Neuron (in vitro differentiated cells): ENCODE results near the gene HOXA4.

Experiments
- H2AFZ ChIP-seq: one replicate; pipeline ENCODE4 v1.6.1; 2013; ENCODE audit warnings: low read depth, mild to moderate bottlenecking, inconsistent platforms, low read length, moderate library complexity
- H3K27me3 ChIP-seq: one replicate; pipeline ENCODE4 v1.6.1; 2013; ENCODE audit warnings: low read length; ENCODE audit not compliant: insufficient read depth
- H3K36me3 ChIP-seq: one replicate; pipeline ENCODE4 v1.6.1; 2013; ENCODE audit warnings: low read length; ENCODE audit not compliant: insufficient read depth
- H3K4me1 ChIP-seq: one replicate; pipeline ENCODE4 v1.6.1; 2013; ENCODE audit warnings: low read length; ENCODE audit not compliant: insufficient read depth
- H3K4me3 ChIP-seq: 2 replicates; pipeline ENCODE4 v1.5.1; 2013; ENCODE audit warnings: mild to moderate bottlenecking, low read length, moderate library complexity
- H3K9me3 ChIP-seq: one replicate; pipeline ENCODE4 v1.6.1; 2013; ENCODE audit warnings: low read length

Gene HOXA4

DNA sequence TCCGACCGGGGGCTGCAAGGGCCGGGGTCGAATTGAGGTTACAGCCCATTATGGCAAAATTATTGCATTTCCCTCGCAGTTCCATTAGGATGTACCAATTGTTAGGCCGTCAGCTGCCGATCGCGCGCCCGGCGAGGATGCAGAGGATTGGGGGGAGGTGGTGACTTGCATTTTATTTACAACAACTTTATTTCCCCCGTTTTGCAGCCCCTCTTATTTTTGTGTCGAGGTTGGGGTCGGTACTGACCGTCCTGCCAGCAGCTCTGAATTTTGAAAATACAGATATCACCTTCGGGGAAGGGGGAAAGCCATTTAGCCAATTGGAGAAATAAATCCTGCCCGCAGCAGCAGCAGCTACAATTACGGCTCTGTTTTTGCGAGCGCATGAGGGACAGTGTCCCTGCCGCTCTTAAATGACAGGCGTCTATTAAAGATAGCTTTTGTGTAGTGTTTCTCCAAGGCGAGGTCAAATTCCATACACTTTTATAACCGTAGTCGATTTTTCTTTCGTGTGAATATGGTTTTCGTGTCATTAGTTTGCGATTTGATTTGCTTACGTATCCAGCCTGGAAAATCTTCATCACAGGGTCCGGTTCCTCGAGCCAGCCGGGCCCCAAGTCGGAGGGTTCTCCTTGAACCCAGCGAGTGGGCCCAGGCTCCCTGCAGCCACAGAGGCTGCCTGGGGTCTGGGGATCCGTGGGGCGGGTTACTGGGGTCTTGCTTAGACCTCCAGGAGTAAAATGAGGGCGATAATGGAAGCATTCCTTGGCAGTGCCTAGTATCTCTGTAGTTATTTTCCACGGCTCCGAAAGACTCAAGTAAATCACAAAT, 13.6 kb upstream of the HOXA4 start:
- no peak overlapping the region for H2AFZ ChIP-seq
- peaks cover 6% of the 10 kb centered on the region for H3K9me3 ChIP-seq
- no peak overlapping the region for H3K4me3 ChIP-seq
- H3K27me3 ChIP-seq = peaks cover 99% of the 10 kb centered on the region
- H3K4me1 ChIP-seq = peaks cover 13% of the 10 kb centered on the region
- no peaks in the 10 kb centered on the region for H3K36me3 ChIP-seq

DNA sequence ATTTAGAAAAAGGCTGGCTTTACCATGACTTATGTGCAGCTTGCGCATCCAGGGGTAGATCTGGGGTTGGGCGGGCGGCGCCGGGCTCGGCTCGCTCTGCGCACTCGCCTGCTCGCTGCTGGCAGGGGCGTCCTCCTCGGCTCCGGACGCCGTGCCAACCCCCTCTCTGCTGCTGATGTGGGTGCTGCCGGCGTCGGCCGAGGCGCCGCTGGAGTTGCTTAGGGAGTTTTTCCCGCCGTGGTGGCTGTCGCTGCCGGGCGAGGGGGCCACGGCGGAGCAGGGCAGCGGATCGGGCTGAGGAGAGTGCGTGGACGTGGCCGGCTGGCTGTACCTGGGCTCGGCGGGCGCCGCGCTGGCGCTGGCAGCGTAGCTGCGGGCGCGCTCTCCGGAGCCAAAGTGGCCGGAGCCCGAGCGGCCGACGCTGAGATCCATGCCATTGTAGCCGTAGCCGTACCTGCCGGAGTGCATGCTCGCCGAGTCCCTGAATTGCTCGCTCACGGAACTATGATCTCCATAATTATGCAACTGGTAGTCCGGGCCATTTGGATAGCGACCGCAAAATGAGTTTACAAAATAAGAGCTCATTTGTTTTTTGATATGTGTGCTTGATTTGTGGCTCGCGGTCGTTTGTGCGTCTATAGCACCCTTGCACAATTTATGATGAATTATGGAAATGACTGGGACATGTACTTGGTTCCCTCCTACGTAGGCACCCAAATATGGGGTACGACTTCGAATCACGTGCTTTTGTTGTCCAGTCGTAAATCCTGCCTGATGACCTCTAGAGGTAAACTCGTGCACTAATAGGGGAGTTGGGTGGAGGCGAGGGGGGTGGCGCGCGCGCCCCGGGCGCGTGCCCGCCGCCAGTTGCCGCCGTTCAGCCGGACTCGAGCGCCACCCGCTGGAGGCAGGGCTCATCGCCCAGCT, 12.7 kb upstream of the HOXA4 start, which contains the start of gene HOXA5:
HOXA5 (minus strand) TSS at position 659 of the 927 bp plus-strand sequence; CDS start at position 585, 74 bp downstream.
- Histone ChIP-seq H3K4me1 (peaks cover 13% of the 10 kb centered on the region), H2AFZ (peak within 1 kb of the TSS; percentile 87), H3K4me3 (peak within 1 kb of the TSS; percentile 33), H3K27me3 (peaks cover 99% of the 10 kb centered on the region), H3K9me3 (peaks cover 6% of the 10 kb centered on the region), H3K36me3 (no peaks in the 10 kb centered on the region)

DNA sequence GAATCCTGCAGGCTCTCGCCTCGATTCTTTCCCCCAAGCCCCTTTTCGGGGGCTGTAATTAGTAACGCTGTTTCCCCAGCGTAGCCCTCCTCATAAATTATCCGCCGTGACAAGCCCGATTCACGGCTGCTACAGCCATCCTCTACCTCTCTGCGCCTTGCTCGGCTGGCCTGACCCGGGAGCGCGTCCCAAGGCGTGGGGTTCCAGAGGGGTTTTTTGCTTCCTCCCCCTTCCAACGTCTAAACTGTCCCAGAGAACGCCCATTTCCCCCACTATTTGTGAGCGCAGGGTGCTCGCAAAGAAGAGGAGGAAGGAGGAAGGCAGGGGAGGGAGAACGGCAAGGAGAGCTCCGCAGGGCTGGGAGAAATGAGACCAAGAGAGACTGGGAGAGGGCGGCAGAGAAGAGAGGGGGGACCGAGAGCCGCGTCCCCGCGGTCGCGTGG, 12.0 kb upstream of the HOXA4 start:
- peaks cover 100% of the 10 kb centered on the region for H3K27me3 ChIP-seq
- peaks cover 13% of the 10 kb centered on the region for H3K4me1 ChIP-seq
- no peak overlapping the region for H3K4me3 ChIP-seq
- H3K9me3 ChIP-seq = peaks cover 6% of the 10 kb centered on the region
- no peaks in the 10 kb centered on the region for H3K36me3 ChIP-seq
- H2AFZ ChIP-seq = peak overlapping the region; percentile 87

DNA sequence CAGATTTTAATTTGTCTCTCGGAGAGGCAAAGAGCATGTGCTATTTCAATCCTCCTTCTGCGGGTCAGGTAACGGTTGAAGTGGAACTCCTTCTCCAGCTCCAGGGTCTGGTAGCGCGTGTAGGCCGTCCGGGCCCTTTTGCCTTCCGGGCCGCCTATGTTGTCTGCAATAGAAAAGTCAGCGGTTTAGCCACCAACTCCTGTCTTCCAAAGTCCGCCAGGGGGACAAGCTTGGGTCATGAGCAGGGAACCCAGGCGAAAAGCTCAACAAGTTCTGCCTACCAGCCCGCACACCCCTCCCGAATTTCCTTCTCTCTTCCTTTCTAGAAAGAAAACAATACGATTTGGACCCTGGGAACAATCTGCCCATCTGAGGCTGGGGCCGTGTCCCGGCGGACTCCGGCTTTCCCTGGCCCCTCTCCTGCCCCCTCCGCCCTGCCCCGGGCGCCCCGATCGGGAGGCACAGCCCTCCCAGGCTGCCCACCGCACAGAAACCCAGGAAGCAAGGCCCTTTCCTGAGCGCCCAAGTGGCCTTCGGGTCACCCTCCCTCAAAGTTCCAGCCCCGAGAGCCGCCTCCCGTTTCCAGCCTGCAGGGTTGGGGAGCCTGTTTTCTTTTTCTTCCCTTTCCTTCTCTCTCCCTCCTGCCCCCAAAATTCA, 11.5 kb upstream of the HOXA4 start:
- Histone ChIP-seq H3K4me3 (no peak overlapping the region), H3K27me3 (peaks cover 100% of the 10 kb centered on the region), H3K36me3 (no peaks in the 10 kb centered on the region), H2AFZ (no peak overlapping the region), H3K4me1 (peaks cover 13% of the 10 kb centered on the region), H3K9me3 (peaks cover 6% of the 10 kb centered on the region)

DNA sequence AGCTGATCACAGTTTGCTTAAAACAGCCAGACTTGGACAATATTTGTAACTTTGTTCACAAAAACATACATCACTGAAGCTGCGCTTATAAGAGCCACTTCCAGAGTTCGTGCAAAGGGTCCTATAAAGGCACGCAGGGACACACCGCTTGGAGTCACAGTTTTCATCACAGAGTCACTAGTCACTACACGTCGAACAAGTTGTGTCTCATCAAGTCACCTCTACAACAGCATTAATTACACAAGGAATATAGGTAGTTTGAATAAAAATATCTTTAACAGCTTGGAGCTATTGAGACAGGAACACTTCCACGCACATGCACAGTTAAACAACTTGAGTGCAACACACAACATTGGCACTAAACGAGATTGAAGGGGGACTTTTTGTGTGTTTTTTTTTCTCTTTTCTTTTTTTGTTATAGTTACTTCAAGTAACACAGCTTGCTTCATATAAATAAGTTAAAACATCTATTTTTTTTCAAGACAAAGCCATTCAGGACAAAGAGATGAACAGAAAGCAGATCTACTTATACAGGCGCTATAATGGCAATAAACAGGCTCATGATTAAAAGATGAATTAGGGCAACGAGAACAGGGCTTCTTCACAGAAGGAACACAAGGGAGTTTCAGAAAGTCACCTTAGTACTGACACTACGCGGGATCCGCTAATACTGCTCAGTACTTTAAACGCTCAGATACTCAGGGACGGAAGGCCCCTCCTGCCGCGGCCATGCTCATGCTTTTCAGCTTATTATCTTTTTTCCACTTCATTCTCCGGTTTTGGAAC, 10.8 kb upstream of the HOXA4 start:
- Histone ChIP-seq H3K4me1 (peaks cover 13% of the 10 kb centered on the region), H3K27me3 (peaks cover 100% of the 10 kb centered on the region), H3K36me3 (no peaks in the 10 kb centered on the region), H2AFZ (no peak overlapping the region), H3K4me3 (no peak overlapping the region), H3K9me3 (peaks cover 3% of the 10 kb centered on the region)

DNA sequence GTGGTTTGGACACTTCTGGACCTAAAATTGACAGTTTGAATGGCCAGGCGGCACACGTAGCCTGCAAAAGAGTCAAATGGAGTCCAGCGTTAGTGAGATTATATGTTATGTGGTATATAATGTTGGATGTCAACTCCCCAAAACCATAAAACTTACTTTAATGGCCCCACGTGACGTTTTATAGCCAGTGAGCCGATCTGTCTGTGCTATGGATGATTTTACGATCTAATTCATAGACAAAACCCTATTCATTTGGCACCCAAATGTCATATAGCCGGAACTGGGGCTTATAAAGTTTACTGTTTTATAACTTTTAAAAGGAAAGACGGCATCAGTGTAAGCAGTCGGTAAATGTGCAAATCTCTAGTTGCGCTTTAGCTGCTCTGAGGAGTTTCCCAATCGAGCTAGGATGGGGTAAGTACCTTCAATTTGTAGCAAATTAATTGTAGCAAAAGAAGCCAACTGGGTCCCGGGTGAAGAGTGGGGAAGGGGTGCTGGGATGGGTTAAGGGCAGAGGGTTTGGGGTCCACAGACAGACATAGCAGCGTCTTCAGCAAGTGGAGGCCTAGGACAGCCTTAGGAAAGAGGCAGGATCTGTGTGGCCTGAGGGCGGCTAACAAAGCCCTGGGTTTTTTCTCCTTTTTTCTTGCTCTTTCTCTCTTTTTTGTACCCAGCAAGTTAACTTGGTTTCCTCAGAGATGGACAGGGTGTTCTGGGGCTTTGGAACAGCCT, 9.7 kb upstream of the HOXA4 start:
- Histone ChIP-seq H3K36me3 (no peaks in the 10 kb centered on the region), H3K4me1 (peaks cover 13% of the 10 kb centered on the region), H3K4me3 (no peak overlapping the region), H2AFZ (peak overlapping the region; percentile 56), H3K9me3 (peaks cover 3% of the 10 kb centered on the region), H3K27me3 (peaks cover 100% of the 10 kb centered on the region)

DNA sequence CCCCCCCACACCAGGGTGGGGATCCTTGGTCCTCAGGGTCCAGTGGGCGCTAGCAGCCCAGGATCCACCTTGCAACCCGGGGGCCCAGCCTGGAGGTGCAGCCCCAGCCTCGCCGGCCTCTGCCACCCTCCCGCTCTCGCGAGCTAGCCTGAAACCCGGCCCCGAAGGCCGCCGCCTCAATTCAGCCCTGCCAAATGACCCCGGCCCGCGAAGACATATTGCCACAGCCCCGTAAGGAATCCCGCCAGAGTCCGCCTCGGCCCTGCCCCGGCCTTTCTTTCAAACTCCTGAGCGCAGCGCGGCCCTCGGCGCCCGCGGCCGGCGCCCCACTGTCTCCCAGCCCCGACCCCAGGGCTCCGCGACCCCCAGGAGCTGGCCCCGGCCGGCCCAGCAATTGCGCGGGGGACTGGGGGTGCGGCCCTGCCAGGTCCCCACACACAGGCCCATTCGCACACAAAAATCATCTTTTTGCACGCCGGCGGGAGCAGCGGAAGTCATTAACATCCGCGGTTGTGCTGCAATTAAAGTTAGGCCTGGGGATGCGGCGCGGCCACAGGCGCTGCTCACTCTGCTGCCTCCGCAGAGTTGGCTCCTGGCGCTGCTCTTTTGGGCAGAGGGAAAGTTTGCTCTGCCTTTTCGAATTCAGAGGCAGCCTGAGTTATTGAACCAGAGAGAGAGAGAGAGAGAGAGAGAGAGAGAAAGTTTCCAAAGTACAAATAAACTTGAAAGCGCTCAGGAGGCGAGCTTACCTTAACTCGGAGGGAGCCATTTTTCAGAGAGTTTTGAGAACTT, 9.0 kb upstream of the HOXA4 start:
- H2AFZ ChIP-seq = peak overlapping the region; percentile 56

DNA sequence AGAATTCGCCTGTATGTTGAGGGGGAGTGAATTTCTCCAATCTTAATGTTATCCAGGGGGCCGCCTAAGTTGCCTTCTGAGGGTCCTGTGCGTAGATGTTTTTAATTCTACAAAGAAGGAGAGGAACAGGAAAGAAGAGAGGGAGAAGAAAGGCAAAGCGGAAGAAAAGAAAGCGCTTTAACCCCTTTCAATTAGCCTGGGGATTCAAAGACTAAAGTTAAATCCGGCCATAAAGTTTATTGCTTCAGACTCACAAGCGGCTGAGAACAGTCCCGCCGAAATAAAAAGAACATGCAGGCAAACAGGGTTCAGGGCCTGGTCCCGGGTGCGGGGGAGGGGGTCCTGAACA, 8.4 kb upstream of the HOXA4 start:
- H3K27me3 ChIP-seq = peaks cover 100% of the 10 kb centered on the region
- no peak overlapping the region for H3K4me3 ChIP-seq
- H3K36me3 ChIP-seq = no peaks in the 10 kb centered on the region
- H3K4me1 ChIP-seq = peaks cover 13% of the 10 kb centered on the region
- no peak overlapping the region for H2AFZ ChIP-seq
- peaks cover 3% of the 10 kb centered on the region for H3K9me3 ChIP-seq

More for the DNA sequence above, 9.0 kb upstream of the HOXA4 start:
- H3K27me3 ChIP-seq = peaks cover 100% of the 10 kb centered on the region
- peak overlapping the region; percentile 24 for H3K4me3 ChIP-seq
- H3K4me1 ChIP-seq = peaks cover 13% of the 10 kb centered on the region
- peaks cover 3% of the 10 kb centered on the region for H3K9me3 ChIP-seq
- H3K36me3 ChIP-seq = no peaks in the 10 kb centered on the region

DNA sequence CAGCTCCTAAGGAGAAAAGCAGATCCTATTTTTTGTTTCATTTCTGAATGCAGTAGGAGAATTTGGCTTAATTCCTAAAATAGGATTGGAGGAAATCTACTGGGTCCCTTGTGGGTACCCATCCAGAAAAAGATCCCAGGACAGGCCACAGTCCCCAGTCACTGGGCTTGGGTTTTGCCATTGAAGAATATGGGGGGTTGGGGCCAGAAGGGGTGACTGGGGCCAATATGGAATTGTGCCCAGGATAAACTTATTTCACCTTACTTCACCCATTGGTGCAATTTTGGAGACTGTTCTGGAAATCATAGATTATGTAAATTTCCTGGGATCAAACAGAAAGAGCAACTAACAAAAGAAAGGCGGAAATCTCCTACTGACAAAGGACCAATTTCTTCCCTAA, 7.9 kb upstream of the HOXA4 start:
- H3K36me3 ChIP-seq = no peaks in the 10 kb centered on the region
- H2AFZ ChIP-seq = no peak overlapping the region
- H3K4me3 ChIP-seq = no peak overlapping the region
- H3K27me3 ChIP-seq = peaks cover 100% of the 10 kb centered on the region
- H3K9me3 ChIP-seq = peaks cover 3% of the 10 kb centered on the region
- peaks cover 12% of the 10 kb centered on the region for H3K4me1 ChIP-seq

DNA sequence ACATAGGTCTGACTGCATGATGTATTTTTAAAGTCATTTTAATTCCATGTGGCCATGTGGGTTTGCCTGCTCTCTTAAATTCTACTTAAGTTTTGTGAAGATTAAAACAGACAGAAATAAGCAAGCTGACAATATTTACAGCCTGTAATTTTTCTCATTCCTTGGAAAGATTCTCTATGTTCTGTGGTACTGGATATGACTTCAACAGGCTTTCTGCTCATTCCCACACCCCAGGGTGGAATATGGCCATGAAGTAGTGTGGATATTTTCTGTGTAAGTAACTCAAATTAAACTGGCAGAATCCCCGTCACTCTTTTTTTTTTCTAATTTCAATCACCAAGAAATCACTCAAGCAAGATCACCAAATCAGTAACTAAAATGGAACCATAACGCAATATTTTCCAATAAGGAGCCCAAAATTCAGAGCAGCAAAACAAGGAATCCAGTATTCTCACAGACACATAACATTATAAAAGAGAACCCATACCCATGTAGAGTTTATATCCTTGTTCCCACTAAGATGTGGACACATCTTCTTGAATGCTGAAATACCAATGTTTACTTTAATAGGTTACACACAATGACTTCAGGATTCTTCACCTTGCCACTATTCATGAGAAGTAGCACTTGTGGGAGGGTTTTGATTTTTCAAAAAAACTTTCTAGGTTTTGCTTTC, 7.2 kb upstream of the HOXA4 start:
- no peak overlapping the region for H3K4me3 ChIP-seq
- peaks cover 100% of the 10 kb centered on the region for H3K27me3 ChIP-seq
- H3K4me1 ChIP-seq = peaks cover 5% of the 10 kb centered on the region
- H3K9me3 ChIP-seq = peaks cover 3% of the 10 kb centered on the region
- no peak overlapping the region for H2AFZ ChIP-seq
- H3K36me3 ChIP-seq = no peaks in the 10 kb centered on the region

DNA sequence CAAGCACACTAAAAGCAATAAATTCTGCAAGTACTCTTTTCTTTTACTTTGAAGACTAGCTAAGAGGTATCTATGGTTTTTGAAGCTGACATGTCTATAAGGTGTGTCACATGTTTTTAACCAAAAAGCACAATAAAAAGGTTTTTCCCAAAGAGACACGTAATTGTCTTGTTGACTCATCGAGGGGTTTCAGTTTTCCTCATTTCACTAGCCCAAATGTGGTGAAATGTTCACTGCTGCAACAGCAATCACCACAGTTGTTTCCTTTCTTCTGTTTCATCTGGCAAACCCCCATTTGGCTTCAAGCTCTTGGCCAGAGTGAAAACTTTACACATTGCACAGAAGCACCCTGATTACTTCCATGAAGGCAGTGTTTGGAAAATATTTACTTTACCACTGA, 3.8 kb upstream of the HOXA4 start:
- no peak overlapping the region for H3K4me3 ChIP-seq
- peaks cover 1% of the 10 kb centered on the region for H3K9me3 ChIP-seq
- no peaks in the 10 kb centered on the region for H3K36me3 ChIP-seq
- H2AFZ ChIP-seq = no peak overlapping the region
- H3K27me3 ChIP-seq = peaks cover 95% of the 10 kb centered on the region
- no peaks in the 10 kb centered on the region for H3K4me1 ChIP-seq
